OCI-M1 (cell line): ENCODE data around the gene CFAP57.
"Not testable (repeated sequence)": the region's sequence is repeated elsewhere in the genome, so short reads cannot be mapped to it uniquely, and the experiment has no call there.

ENCODE experiments used
- DNase-seq: peaks from one replicate; lab custom pipeline; 2025; lab: John Stamatoyannopoulos, UW

CFAP57 gene

DNA sequence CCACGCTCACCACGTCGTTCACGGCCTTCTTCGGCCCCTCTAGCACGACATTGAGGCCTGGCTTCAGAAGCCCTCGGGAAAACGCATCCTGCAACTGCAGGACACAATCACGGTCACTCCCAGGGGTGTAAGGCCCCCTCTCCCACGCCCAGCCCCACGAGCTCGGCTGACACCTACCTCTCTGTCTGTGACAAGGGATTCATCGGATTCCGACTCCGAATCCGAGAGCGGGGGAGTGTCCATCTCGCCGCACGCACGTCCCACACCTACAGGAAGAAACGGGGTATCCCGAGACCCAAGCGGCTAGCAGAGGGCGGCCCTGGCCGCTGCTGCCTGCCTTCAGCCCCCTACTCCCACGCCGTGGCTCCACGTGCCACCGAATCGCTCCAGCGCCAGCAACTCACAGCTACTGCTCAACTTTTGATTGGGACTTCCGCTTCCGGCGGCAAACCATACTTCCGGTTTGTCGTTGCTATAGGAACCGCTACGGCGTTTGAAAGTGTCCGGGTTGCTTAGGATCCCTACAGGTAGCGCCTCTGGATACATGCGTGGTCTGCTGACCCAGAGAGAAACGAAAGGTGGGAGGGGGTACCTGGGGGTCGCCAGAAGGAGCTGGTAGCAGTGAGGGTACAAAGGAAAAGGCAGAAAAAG is at the start of gene CFAP57, which contains the start of gene EBNA1BP2:
Gene CFAP57 (plus strand): TSS at position 455 of the 651 bp plus-strand sequence. CDS start 424 bp downstream, outside the sequence.
Gene EBNA1BP2 (minus strand): TSS at position 415 of the 651 bp plus-strand sequence. CDS start 172 bp downstream, at position 243.
- DNase-seq: peak; percentile 95

DNA sequence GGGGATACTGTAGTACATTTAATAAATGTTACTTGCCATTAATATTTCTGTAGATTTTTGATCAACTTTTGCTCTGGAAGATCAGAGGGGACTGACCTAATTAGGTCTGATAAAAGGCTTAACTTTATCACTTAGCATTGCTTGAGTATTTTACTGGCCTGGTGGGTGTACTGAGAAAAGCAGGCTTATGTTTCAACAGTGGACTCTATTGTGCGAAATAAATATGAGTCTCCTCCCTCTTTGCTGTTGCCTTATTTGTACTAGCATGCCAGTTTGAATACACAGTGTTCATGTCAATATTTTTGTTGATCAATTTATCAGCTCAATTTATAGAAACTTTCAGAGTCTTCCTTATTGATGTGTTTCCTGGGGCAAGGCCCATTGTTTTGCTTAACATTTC is 49.1 kb upstream of the CFAP57 start:
- no peak for DNase-seq

DNA sequence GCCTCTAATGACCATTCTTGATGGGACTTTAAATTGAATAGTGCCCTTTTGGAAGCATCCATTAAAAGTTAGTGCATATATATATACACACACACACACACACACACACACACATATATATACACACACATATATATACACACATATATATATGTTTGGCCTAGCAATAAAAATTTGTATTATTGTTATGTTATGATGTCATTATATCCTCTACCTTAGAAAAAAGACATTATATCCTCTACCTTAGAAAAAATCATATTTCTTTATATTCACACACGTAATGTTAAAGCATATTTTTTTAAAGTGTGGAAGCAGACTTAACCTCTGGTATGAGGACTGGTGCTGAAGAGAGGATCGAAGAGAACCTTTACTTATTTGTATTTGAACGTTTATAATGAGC is 43.3 kb upstream of the CFAP57 start:
- no peak for DNase-seq

DNA sequence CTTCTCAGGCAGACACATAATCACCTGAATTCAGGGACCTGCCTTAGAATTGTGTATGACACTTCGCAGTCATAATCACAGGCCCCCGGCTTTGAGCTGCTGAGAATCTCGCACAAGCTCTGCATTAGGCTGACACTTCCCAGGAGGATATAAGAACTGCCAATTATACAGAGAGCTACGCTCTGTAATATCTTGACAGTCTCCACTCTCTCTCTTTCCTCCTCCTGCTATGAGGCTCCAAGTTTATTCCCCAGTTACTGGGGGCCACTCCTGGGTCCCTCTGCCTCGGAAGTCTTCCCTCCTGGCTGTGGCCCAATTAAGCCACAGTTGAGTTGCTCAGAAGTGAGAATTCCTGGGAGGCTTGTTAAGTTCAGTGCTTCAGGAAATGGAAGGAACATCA is 42.7 kb upstream of the CFAP57 start:
- DNase-seq: no peak

DNA sequence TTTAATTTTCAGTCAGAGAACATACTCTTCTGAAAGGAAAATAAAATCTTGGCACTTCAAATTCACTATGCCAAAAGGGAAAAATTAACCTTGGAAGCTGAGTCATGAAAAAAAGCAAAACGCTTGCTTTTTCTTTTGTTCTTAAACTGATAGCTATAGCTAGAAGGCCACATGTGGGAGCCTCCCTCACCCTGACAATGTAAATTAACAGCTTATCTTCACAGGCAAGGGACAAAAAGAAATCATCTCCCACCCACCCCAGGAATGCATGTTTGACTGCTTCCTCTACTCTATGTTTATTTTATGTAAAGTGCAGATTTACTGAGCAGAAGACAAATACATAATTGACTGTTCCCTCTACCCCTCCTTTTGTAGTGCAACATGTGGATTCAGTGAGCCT is 38.1 kb upstream of the CFAP57 start:
- DNase-seq: peak; percentile 23

DNA sequence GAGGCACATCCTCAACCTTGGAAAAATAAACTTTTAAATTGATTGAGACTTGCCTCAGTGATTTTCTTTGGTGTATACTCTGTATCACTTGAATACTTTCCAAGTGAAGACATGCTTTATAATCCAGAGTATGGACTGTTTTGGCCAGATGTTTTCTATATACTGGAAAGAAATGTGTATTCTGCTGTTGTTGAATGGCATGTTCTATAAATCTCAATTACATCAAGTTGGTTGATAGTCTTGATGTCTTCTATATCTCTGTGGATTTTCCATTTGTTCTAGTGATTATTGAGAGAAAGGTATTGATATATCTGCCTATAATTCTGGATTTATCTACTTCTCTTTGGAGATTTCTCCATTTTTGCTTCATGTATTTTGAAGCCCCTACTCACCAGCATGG is 37.5 kb upstream of the CFAP57 start:
- DNase-seq: no peak

DNA sequence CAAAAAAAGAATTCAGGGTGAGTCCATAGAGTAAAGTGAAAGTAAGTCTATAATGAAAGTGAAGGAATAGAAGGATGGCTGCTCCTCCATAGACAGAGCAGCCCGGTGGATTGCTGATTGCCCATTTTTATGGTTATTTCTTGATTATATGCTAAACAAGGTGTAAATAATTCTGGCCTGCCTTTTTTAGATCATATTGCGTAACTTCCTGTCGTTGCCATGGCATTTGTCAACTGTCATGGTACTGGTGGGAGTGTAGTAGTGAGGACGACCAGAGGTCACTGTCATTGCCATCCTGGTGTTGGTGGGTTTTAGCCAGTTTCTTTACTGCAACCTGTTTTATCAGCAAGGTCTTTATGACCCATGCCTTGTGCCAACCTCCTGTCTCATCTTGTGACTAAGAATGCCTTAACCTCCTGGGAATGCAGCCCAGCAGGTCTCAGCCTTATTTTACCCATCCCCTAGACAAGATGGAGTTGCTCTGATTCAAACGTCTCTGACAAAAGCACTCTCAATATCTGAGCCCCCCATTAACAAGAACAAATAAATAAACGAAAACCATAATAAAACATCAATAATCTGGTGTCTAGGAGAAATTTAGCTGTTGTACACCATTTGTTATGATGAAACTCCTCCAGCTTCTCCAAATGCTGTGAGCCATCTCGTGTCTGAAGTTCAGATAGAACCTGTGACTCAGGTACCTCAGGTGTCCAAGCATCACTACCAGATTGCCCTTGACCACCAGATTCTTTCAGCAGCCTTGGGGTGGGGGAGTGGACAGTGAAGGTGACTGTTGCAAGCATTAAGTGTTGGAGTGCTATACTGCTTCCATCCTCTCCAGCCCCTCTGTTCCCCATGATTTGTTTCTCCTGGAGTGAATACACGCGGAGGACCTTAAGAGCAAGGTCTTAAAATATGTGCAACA is 36.0 kb upstream of the CFAP57 start:
- peak; percentile 3 for DNase-seq

DNA sequence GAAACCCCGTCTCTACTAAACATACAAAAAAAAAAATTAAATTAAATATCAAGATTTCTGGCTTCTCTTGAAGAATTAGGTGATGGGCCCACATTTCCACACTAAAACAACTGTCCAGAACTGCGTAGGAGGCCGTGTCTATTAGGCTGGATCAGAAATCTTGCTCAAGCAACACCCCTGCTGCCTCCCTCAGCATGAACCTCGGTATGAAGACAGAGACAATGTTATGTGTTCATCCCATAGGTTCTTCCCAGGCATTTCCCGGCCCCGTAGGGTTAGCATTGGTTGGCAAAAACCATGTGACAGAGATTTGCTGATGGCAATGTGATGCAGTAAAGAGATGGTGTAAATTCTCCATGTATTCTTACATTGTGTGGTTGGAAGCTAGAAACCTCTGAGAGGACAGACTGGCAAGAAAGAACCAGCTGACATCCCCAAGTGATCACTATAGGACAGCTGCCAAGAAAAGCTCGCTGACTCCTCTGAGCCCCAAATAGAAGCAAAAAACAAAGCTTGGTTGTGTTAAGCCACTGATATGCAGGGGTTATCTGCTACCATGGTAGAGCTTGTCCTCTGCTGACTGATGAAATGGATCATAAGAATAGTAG is 34.6 kb upstream of the CFAP57 start:
- DNase-seq: peak; percentile 13

DNA sequence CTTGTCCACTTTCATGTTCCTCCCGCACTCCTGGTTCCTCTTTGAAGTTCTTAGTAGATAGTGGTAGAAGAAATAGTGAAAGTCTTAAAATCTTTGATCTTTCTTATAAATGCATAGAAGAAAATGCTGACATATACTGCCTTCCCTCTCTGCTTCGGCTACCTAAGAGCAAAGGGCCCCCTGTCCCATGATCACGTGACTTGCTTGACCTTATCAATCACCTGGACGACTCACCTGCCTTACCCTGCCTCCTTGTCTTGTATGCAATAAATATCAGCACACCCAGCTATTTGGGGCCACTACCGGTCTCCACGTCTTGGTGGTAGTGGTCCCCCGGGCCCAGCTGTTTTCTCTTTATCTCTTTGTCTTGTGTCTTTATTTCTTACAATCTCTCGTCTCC is 32.8 kb upstream of the CFAP57 start:
- DNase-seq: not testable (repeated sequence)

DNA sequence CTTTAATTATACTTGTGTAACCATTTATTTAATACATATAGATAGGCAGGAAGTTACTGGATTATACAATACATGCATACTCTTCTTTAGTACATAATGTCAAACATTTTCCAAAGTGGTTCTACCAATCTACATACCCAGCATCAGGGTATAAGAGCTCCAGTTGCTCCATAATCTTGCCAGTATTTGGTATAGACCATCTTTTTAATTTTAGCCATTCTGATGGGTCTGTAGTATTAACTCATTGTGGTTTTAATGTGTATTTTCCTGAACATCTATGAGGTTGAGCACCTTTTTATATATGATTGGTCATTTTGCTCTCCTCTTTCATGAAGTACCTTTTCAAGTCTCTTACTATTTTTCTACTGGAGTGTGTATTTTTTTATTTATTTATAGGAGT is 32.1 kb upstream of the CFAP57 start:
- no peak for DNase-seq

DNA sequence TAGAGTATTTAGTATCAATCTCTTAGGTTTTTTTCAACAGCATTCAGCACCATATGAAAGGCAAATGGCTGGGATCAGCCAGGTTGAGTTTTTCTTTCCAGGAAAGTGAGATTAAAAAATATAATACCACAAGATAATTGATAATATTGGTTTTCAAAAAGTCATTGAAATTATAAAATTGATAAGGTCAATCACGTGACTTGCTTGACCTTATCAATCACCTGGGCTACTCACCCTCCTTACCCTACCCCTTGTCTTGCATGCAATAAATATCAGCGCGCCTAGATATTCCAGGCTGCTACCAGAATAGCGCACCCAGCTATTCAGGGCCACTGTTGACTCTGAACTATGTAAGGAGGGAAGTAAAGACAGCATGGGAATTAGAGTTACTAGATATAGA is 31.5 kb upstream of the CFAP57 start:
- DNase-seq: no peak

DNA sequence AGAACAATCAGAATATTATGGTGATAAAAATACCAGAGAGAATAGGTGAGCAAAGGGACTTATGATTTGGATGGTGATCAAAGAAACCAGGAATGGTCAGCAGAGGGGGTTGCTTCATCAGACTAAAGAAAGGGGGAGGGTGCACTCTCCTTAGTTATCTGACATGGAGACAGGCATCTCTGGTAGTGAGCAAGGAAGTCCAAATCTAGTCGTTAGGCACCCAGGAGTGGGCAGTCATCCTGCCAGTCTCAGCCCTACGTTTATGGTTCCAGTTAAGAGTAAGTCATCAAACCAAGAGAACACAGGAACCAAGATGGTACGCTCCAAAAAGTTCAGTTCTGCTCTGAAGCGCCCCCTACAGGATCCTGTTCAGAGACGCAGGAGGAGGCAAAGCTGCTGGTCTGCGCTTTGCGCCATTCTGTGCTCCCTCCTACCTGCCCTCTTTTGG is 28.7 kb upstream of the CFAP57 start:
- DNase-seq: peak; percentile 74

DNA sequence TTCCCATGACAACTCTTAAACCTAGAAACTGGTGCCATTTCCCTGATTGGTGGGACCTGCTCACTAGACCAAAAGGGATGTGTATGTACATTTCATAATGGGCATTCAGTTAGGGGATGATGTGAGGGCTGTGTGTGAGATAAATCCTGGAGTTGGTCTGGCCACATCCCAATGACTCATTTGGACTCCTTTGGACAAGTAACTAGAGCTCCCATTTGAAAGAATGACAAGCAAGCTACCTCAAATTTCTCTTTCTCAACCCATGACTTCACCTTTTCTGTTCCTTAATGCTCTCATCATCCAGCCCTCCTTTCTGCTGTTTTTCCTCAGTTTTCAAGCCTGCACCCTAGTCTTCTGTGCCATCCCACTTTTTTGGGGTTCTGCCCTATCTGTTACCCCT is 27.9 kb upstream of the CFAP57 start:
- DNase-seq: no peak

DNA sequence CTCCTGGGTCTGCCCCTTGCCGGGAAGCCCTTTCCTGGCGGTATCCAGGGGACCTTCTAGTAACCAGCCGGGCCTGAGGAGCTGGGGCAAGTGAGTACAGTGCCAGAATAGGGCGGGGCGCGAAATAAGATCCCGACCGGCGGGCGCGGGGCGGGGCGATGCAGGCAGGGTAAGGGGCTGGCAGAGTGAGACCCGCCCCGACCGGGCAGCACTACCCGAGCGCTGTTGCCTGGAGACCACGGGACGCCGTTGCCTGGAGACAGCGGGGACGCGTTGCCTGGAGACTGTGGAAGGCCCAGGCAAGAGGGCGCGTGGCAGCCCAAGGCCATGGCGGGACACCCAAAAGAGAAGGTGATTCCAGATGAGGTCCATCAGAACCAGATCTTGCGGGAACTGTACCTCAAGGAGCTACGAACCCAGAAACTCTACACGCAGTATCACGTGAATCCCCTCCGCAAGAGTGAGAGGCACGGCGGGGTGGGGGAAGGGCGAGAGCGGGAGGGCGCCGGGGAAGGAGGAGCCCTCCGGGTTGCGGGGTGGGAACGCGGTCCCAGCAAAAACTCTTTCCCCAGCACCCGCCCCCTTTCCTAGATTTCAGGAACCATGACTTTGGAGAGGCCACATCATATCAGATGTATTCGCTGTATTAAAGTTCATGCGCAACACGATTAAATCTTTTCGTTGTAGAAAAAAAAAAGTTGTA is 24.4 kb upstream of the CFAP57 start:
- peak; percentile 35 for DNase-seq

DNA sequence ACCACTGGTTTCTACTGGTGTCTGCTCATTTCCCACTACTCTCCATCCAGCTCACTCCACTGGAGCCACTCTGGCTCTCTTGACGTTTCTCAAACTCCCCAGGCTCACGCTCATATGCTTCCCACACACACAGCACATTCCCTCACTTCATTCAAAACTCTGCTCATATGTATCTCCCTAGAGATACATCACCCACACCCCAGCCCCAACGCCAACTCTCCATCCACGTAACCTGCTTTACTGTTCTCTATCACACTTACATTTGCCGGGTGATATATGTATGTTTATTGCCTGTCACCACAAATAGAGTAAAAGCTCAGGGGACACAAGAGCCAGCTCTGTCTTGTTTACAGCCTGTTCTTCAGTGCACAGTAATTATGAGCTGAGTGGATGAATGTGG is 22.2 kb upstream of the CFAP57 start:
- no peak for DNase-seq

DNA sequence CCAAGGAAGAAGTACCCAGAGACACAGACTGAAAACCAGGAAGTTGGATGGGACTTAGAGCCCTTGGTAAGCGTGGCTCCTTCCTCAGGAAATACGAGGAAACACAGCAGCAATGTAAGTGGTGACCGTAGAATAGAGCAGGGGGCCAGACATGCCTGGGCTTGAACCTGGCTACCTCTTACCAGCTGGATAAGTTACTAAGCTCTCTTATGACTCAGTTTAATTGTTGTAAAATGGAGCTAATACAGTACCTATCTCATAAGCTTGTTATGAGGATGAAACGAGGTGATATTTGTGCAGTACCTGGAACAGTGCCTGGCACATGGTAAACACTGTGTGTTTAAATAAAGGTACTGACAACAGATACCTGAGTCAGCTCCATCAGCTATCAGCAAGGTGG is 19.3 kb upstream of the CFAP57 start:
- DNase-seq: no peak

DNA sequence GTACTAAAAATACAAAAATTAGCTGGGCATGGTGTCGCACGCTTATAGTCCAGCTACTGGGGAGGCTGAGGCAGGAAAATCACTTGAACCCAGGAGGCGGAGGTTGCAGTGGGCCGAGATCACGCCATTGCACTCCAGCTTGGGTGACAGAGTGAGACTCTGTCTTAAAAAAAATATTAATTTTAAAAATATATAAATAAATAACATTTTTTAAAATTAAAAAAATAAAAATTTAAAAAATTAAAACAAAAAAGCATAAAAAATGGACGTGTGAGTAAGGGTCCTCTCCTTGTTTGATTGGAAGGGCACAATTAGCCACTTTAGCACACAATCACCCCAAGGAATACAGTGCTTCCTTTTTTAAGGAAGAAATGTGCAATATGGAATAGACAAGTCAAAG is 18.7 kb upstream of the CFAP57 start:
- DNase-seq: no peak

DNA sequence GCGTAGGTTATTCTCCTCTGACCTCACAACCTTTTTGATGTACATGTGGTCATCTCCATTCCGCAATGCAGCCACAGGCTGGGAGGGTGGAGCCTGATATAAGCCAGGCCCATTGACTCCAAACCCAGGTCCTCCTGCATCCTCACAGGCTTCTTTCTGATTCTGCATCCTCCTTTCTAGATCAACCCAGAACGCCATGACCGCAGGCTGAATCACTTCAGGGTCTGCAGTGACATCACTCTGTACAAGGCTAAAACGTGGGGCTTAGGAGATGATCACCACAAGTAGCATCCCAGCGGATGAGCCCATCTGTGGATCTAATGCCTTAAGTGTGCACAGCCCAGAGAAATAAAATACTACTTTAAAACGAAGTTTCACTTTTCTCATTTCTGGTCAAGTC is 16.1 kb upstream of the CFAP57 start:
- DNase-seq: no peak

DNA sequence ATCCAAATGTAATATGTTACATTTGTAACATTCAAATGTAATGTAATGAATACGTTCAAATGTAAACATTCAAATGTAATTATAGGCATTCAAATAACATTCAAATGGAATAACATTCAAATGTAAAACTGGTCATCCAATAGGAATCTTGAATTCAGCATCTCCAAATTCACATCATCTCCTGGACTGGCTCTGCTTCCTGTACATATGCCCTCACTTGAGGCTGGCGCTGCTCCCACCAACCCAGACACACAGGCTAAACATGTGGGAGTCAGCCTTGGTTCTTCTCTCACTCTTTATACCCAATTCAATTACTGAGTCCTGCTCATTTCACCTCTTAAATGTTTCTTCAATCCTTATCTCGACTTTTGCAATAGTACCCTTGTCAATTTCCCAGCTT is 7.0 kb upstream of the CFAP57 start:
- DNase-seq: no peak

DNA sequence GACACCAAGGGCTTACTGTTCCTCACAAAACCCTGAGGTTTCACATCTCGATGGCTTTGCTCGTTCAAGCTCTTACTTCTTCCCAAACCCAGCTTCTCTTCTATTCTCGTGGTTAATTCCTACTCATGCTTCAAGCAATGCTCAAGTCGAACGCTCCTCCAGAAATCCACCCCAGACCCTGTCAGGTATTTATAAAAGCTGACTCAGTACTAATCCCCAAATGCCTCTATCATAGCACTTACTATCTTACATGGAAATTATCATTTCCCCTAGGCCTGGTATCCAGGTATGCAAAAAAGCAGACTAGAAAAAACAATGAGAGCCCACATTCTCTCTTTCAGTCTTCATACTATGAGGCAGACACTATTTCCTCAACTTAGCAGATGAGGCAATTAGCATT is 6.4 kb upstream of the CFAP57 start:
- no peak for DNase-seq

DNA sequence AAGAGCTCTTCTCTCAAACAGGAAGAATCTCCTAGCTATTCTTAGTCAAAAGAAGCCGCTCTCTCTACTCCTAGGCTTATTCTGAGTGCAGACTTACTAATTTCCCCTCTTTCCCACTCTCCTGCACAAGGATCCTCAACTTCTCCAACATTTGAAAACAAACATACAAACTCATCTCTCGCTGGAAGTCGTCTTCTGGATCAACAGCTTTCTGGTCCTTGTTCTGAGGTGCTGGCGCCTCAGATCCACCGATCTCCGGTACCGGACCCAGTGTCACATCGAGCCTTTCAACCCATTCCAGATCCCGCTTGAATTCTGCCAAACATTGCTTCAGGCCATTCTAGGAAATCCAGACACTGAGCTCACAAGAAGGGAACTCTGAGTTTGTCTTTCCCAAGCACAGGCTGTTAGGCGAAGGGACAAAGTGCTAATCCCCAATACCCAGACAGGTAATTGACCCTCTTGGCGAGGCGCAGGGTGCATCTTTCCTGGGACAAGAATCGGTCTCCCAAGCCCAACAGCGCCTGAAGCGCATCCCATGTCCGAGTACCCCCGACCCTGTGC is 736 bp upstream of the CFAP57 start:
- no peak for DNase-seq

DNA sequence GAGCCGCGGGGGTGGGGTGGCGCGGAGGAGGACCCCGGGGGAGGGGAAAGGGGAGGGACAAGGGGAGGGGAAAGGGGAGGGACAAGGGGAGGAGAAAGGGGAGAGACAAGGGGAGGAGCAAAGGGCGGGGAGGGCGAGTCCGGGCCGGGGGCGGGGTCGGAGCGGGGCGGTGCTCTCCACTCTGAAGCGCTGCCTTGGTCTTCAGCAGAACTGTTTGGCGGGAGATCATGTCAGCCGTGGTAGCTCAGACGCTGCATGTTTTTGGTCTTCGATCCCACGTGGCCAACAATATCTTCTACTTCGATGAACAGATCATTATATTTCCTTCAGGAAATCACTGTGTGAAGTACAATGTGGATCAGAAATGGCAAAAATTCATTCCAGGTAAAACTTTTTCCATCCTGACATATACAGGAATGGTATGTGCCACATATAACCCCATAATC is 420 bp downstream of the CFAP57 start:
- DNase-seq: peak; percentile 88
